GM19351 (cell line): Measurements from ENCODE around the gene MTCL1.

Experiments used
- ATAC-seq: cut with Tn5 transposase; IDR thresholded peaks from one replicate; pipeline ENCODE4 v1.9.1; 2021; ENCODE audit warnings: mild to moderate bottlenecking, moderate library complexity; ENCODE audit not compliant: unreplicated experiment

The MTCL1 gene

GRCh38 chr18:8854962-8855361, 149.6 kb downstream of the MTCL1 start:
- ATAC-seq, result no peak

DNA sequence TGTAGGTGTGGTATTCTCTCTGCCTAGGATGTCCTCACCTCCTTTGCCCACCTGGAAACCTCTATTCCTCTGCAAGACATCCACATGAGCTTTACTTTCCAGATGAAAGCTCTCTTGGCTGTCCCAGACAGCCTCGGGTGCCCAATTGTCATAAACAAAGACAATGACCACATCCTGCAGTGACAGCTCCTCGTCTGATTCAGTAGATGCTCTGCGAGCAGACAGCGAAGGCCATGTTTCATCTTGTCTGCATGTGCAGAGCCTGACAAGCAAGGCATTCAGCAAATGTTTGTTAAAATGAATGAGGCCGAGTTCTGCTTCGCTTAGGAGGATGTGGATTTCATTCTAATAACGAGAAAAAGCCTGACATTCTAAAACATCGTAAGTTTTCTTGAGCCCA, 150.9 kb downstream of the MTCL1 start:
- ATAC-seq, result no peak

GRCh38 chr18:8856769-8857393, 151.5 kb downstream of the MTCL1 start:
- no peak for ATAC-seq

DNA sequence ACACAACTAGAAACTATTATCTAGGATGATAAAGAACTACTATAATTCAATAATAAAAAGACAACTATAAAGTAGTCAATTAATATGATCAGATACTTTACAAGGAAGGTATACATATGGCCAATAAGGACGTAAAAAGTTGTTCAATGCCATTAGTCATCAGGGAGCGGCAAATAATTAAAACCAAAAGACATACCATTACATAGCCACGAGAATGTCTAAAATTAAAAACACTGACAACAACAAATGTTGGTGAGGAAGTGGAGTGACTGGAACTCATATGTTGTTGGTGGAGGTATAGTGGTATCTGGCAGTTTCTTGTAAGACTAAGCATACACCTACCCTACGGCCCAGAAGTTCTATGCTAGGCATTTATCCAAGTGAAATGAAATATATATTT, 152.4 kb downstream of the MTCL1 start:
- no peak for ATAC-seq

DNA sequence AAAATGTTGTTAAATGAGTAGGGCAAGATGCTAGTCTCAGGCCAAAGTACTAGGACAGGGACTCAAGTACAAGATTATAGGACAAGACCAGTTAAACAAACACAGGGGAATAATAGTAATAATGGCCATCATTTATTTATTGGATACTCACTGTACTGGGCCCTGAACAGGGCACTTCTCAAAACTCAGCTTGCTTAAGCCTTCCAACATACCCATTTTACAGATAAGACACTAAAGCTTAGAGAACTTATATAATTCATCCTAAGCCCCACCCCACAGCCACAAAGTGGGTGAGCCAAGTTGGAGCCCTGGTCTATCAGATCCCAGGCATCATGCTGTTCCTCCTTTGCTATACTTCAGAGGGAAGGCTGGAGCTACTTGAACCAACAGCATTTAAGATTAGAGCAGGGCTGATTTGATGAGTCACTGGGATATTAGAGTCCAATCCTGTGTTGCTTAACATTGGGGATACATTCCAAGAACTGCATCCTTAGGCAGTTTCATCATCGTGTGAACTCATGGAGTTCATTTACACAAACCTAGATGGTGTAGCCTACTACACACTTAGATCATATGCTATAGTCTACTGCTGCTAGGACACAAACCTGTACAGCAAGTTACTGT, 153.6 kb downstream of the MTCL1 start:
- ATAC-seq, result no peak

- no peak for ATAC-seq
Measured at GRCh38 chr18:8860845-8861642, 155.7 kb downstream of the MTCL1 start.

GRCh38 chr18:8863427-8863826, 158.1 kb downstream of the MTCL1 start:
- ATAC-seq, result no peak

DNA sequence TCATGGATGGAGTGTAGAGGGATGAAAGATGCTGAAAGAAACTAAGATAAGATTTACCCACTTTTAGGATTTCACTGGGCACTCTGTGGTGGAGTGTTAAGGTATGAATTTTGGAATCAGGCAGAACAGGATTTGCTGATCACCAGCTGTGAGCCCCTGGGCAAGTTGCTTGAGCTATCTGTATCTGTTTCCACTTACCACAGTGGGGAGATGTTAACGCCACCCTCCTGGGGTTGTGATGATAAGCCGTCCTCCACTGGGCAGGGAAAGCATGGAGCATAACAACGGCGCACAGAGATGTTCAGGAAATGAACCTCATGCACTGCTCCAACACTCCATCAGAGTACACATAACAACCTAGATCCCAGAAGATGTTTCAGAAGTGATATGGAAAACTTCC, 160.6 kb downstream of the MTCL1 start:
- no peak for ATAC-seq

GRCh38 chr18:8866679-8867078, 161.3 kb downstream of the MTCL1 start:
- no peak for ATAC-seq

DNA sequence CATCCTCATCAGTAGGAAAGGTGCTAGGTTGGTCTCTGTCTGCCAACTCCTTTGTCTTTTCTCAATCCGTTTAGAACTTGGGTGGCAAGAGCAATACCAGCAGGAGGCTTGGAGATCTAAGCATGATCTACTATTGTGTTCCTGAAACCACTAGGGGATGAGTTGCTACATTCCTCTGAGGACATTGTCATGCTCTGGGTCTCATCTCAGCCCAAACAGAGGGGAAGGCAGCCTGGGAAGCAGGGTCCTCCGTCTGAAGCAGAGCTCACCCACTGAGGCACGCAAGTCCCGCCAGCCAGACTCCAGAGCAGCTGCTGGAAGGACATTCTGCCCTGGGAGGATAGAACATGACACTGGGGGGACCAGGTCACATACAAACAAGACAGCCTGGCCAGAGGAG, 162.9 kb downstream of the MTCL1 start:
- ATAC-seq, result no peak

DNA sequence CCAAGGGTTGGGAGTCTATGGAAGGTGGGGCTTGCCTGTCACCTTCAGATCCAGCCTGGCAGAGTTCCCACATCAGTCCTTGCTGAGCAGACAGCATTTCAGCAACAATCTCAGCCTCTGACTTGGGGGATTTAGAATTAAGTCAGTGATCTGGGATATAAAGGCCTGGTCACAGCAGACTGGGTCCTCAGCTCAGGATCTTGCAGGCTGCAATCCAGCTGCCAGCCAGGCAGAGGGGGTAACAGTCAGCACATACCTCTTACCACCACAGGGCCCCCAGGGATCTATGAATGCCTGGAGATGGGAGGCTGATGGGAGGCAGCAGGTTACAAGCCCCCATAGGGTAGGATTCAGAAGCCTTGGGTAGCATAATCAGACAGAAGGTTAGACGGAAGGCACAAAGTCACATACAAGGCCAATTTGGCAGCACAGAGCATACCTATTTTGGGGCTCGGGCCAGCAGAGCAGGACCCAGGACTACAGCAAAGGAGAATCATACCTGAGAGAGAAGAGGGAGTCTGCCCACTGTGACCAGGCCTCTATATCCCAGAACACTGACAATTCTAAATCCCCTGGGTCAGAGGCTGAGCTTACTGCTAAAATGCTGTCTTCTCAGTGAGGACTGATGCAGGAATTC, 163.5 kb downstream of the MTCL1 start:
- ATAC-seq, result no peak

GRCh38 chr18:8869696-8870095, 164.3 kb downstream of the MTCL1 start:
- ATAC-seq, result no peak

GRCh38 chr18:8870528-8870927, 165.2 kb downstream of the MTCL1 start:
- no peak for ATAC-seq

- ATAC-seq, result no peak
Measured at GRCh38 chr18:8871489-8871888, 166.1 kb downstream of the MTCL1 start.

GRCh38 chr18:8874872-8875271, 169.5 kb downstream of the MTCL1 start:
- no peak for ATAC-seq

- ATAC-seq, result no peak
Measured at GRCh38 chr18:8876887-8877286, 171.5 kb downstream of the MTCL1 start.

GRCh38 chr18:8881103-8881502, 175.7 kb downstream of the MTCL1 start:
- no peak for ATAC-seq
